Liver (tissue), 3 donors: ENCODE data around the gene ZNF512.

Experiments
- CTCF ChIP-seq: fragments of 150-350 bp; IDR thresholded peaks from 2 replicates; pipeline ENCODE4 v1.5.1; 2017; ENCODE audit warnings: improper control_type of control experiment, low read depth, low read length; ENCODE audit not compliant: missing input control
- TAF1 ChIP-seq: conservative IDR thresholded peaks from 2 replicates; pipeline ENCODE4 v1.6.1; 2016; ENCODE audit warnings: antibody characterized with exemption, mild to moderate bottlenecking
- donor health status: healthy.
- donor health status: healthy.

DNA sequence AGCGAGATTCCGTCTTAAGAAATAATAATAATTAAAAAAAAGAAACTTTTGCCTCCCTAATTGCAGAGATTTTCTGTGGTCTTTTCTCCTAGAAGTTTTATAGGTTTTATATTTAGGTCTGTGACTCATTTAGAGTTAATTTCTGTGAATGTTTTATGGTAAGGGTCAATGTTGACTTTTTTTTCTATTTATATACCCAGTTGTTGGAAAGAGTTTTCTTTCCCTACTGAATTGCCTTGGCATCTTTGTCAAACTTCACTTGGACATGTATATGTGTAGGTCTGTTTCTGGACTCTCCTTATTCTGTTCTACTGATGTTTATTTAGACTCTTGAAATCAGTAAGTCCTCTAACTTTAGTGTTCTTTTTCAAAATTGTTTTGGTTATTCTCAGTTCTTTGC, 5.5 kb downstream of the ZNF512 start:
- TF ChIP-seq CTCF = no peak
- TF ChIP-seq TAF1 = no peak
